ENCODE data around the gene ZNF165. TPM values are rescaled to one million over a fixed set of nuclear protein-coding genes. Genes with fewer than 3 reads are reported as not detected.

Gene ZNF165
- total and polyA plus RNA-seq, 2 of the 13 experiments (the other 11 are each of a cell fraction or from before 2014, with no cell fraction given) = 0.58 to 8.6 TPM

DNA sequence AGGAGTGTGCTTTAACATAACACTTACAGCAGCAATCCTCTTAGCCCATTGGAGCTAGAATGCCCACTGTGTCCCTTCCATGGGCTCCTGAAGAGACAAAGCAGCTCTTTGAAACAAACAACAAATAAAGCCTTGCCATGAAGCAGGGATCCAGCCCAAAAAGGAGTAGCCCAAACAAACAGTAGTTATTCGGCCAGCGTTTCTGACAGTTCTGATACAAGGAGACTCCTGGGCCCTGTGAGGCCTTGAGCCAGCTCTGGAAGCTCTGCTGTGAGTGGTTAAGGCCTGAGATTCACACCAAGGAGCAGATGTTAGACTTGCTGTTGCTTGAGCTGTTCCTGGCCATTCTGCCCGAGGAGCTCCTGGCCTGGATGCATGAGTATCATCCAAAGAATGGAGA, 27.1 kb downstream of the ZNF165 start:
- Histone ChIP-seq H4K20me1 (ENCODE audit: insufficient read depth, low read length) (no peaks in the 10 kb centered on the region), H3K9ac (ENCODE audit: insufficient read depth, low read depth, low read length) (no peak overlapping the region), H3K9me3 (ENCODE audit: low read length) (no peaks in the 10 kb centered on the region), H3K4me1 (ENCODE audit: insufficient read depth, low read length) (peaks cover 15% of the 10 kb centered on the region), H3K79me2 (ENCODE audit: insufficient read depth, low read length) (no peaks in the 10 kb centered on the region), H2AFZ (ENCODE audit: low read length) (no peak overlapping the region), H3K27me3 (ENCODE audit: control insufficient read depth in 1 of 2, insufficient read depth in 2 of 2, low read length in 2 of 2) (no peaks in the 10 kb centered on the region; a peak in 1 of 5 replicates), H3K4me3 (replicated peaks in 1 of 3; ENCODE audit: insufficient read depth in 1 of 3, low read depth in 2 of 3, low read length in 3 of 3) (no peak overlapping the region), H3K27ac (ENCODE audit: extremely low read length, insufficient read depth, low read length) (no peak overlapping the region), H3K4me2 (ENCODE audit: low read depth, low read length) (no peak overlapping the region), H3K36me3 (replicated peaks in 1 of 2; ENCODE audit: control insufficient read depth in 1 of 2, insufficient read depth in 2 of 2, low read length in 2 of 2) (no peaks in the 10 kb centered on the region)
- ATAC-seq (no peak), FAIRE-seq (no peak), DNase-seq (ENCODE audit: low spot score) (no peak)
- CTCF ChIA-PET (ENCODE audit: low intra/inter-chr PET ratio, low total read pairs) = no interaction called here
- TF ChIP-seq, protein P1, sequence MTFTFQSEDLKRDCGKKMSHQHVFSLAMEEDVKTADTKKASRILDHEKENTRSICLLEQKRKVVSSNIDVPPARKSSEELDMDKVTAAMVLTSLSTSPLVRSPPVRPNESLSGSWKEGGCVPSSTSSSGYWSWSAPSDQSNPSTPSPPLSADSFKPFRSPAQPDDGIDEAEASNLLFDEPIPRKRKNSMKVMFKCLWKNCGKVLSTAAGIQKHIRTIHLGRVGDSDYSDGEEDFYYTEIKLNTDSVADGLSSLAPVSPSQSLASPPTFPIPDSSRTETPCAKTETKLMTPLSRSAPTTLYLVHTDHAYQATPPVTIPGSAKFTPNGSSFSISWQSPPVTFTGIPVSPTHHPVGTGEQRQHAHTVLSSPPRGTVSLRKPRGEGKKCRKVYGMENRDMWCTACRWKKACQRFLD (CRISPR knock-in tag; IDR thresholded peaks at IDR 0.05; ENCODE audit: borderline replicate concordance) = no peak
- no peak for TF ChIP-seq ZSCAN9 (CRISPR knock-in tag; IDR thresholded peaks at IDR 0.05; ENCODE audit: borderline replicate concordance)
- TF ChIP-seq, protein P2, sequence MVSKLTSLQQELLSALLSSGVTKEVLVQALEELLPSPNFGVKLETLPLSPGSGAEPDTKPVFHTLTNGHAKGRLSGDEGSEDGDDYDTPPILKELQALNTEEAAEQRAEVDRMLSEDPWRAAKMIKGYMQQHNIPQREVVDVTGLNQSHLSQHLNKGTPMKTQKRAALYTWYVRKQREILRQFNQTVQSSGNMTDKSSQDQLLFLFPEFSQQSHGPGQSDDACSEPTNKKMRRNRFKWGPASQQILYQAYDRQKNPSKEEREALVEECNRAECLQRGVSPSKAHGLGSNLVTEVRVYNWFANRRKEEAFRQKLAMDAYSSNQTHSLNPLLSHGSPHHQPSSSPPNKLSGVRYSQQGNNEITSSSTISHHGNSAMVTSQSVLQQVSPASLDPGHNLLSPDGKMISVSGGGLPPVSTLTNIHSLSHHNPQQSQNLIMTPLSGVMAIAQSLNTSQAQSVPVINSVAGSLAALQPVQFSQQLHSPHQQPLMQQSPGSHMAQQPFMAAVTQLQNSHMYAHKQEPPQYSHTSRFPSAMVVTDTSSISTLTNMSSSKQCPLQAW (CRISPR knock-in tag; IDR thresholded peaks at IDR 0.05) = no peak
- intact Hi-C loops (cut with micrococcal nuclease; ENCODE audit: unreplicated experiment) = no loop called here
- POLR2A ChIA-PET = no interaction called here
- in situ Hi-C loops (cut with HindIII; ENCODE audit: extremely low pct_ligation_motif_present, low pct_unique_long_range_greater_than_20kb) = no loop called here
- BruUV-seq (replicated peaks) = no TSS peak
- whole genome bisulfite sequencing (ENCODE audit: low lambda C conversion rate) = 38% methylated on average over 3 of the region's 3 CpGs

DNA sequence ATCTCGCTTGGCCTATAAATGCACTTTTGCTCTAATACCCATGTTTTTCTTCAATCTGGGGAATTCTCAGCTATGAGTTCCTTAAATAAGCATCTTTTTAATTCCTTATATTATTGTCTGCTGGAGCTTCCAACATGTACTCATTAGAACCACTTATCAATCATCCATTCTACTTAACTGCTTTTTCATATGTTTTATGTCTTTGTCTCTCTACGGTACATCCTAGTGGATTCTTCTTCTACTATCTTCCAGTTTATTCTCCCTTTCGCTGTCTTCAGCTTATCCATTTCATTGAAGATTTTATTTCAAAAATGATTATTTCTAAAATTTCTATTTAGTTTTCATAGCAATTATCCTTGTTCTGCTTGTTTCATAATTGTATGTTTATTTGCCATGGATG, 31.6 kb downstream of the ZNF165 start:
- Histone ChIP-seq H2AFZ (ENCODE audit: low read length) (no peak overlapping the region), H4K20me1 (ENCODE audit: insufficient read depth, low read length) (no peaks in the 10 kb centered on the region), H3K9me3 (ENCODE audit: low read length) (no peaks in the 10 kb centered on the region), H3K4me2 (ENCODE audit: low read depth, low read length) (no peak overlapping the region), H3K9ac (ENCODE audit: insufficient read depth, low read depth, low read length) (no peak overlapping the region), H3K27ac (ENCODE audit: extremely low read length, insufficient read depth, low read length) (no peak overlapping the region), H3K4me1 (ENCODE audit: insufficient read depth, low read length) (peaks cover 4% of the 10 kb centered on the region; the same call in 1 of the 2 replicates), H3K4me3 (replicated peaks in 1 of 3; ENCODE audit: insufficient read depth in 1 of 3, low read depth in 2 of 3, low read length in 3 of 3) (no peak overlapping the region), H3K79me2 (ENCODE audit: insufficient read depth, low read length) (no peaks in the 10 kb centered on the region), H3K36me3 (replicated peaks in 1 of 2; ENCODE audit: control insufficient read depth in 1 of 2, insufficient read depth in 2 of 2, low read length in 2 of 2) (peaks cover 0 to 7% of the 10 kb centered on the region in 2 experiments; a peak in 2 of 5 replicates), H3K27me3 (ENCODE audit: control insufficient read depth in 1 of 2, insufficient read depth in 2 of 2, low read length in 2 of 2) (no peaks in the 10 kb centered on the region)
- 82% methylated on average over 3 of the region's 3 CpGs for WGBS (ENCODE audit: low lambda C conversion rate)
- TF ChIP-seq TBX3 (IDR thresholded peaks at IDR 0.05; ENCODE audit: borderline replicate concordance) = no peak
- no peak for TF ChIP-seq TRIM24 (CRISPR knock-in tag; IDR thresholded peaks at IDR 0.05)
- TF ChIP-seq KLF13 (CRISPR knock-in tag; IDR thresholded peaks at IDR 0.05) = no peak
- no peak for TF ChIP-seq GPN1 (CRISPR knock-in tag; IDR thresholded peaks at IDR 0.05; ENCODE audit: borderline replicate concordance)
- TF ChIP-seq, protein P3, sequence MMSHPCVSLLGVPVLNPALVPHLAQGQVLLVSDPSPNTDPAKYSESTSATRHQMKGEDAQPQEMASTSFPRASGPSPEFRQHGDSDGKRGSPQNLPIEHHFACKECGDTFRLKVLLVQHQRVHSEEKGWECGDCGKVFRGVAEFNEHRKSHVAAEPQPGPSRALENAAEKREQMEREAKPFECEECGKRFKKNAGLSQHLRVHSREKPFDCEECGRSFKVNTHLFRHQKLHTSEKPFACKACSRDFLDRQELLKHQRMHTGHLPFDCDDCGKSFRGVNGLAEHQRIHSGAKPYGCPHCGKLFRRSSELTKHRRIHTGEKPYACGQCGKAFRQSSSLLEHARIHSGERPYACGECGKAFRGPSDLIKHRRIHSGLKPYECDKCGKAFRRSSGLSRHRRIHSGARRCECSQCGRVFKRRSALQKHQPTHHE (CRISPR knock-in tag; IDR thresholded peaks at IDR 0.05; ENCODE audit: borderline replicate concordance) = no peak
- TF ChIP-seq PHF21A (CRISPR knock-in tag; IDR thresholded peaks at IDR 0.05) = no peak
- TF ChIP-seq, protein P4, sequence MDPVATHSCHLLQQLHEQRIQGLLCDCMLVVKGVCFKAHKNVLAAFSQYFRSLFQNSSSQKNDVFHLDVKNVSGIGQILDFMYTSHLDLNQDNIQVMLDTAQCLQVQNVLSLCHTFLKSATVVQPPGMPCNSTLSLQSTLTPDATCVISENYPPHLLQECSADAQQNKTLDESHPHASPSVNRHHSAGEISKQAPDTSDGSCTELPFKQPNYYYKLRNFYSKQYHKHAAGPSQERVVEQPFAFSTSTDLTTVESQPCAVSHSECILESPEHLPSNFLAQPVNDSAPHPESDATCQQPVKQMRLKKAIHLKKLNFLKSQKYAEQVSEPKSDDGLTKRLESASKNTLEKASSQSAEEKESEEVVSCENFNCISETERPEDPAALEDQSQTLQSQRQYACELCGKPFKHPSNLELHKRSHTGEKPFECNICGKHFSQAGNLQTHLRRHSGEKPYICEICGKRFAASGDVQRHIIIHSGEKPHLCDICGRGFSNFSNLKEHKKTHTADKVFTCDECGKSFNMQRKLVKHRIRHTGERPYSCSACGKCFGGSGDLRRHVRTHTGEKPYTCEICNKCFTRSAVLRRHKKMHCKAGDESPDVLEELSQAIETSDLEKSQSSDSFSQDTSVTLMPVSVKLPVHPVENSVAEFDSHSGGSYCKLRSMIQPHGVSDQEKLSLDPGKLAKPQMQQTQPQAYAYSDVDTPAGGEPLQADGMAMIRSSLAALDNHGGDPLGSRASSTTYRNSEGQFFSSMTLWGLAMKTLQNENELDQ (CRISPR knock-in tag; IDR thresholded peaks at IDR 0.05; ENCODE audit: borderline replicate concordance) = no peak
- no peak for TF ChIP-seq ZNF598 (CRISPR knock-in tag; IDR thresholded peaks at IDR 0.05; ENCODE audit: borderline replicate concordance)
- DNase-seq (ENCODE audit: low spot score) (no peak), FAIRE-seq (no peak), ATAC-seq (no peak)
- in situ Hi-C loops (cut with HindIII; ENCODE audit: extremely low pct_ligation_motif_present, low pct_unique_long_range_greater_than_20kb) = no loop called here
- POLR2A ChIA-PET = no interaction called here
- CTCF ChIA-PET (ENCODE audit: low intra/inter-chr PET ratio, low total read pairs) = no interaction called here
- intact Hi-C loops (cut with micrococcal nuclease; ENCODE audit: unreplicated experiment) = no loop called here
- BruUV-seq (replicated peaks) = no TSS peak

All from HepG2 (cell line).